H9 (cell line): ENCODE results near the gene FBXL13. TPM values are rescaled to one million over a fixed set of nuclear protein-coding genes. Genes with fewer than 3 reads are reported as not detected.

Experiments
- DNase-seq: peaks from one replicate; pipeline ENCODE4 v3.0.0-alpha.2; 2017
- H2AFZ ChIP-seq: one replicate; pipeline ENCODE4 v1.6.1; 2013; ENCODE audit warnings: mild to moderate bottlenecking, low read length, control low read depth, moderate library complexity
- H2AK5ac ChIP-seq: 2 replicates; pipeline ENCODE4 v1.6.1; 2013; ENCODE audit warnings: low read length, control low read depth, mixed read lengths; ENCODE audit not compliant: insufficient read length
- H2BK120ac ChIP-seq: one replicate; pipeline ENCODE4 v1.6.1; 2013; ENCODE audit warnings: low read depth, mild to moderate bottlenecking, low read length, control low read depth, inconsistent platforms; ENCODE audit not compliant: poor library complexity, severe bottlenecking
- H2BK12ac ChIP-seq: 2 replicates; pipeline ENCODE4 v1.6.1; 2013; ENCODE audit warnings: low read length, control low read depth, mixed read lengths, low read depth; ENCODE audit not compliant: insufficient read length
- H2BK15ac ChIP-seq: 2 replicates; pipeline ENCODE4 v1.6.1; 2013; ENCODE audit warnings: low read depth, low read length, control low read depth
- H2BK20ac ChIP-seq: one replicate; pipeline ENCODE4 v1.6.1; 2013; ENCODE audit warnings: low read depth, mild to moderate bottlenecking, low read length, control low read depth, inconsistent platforms; ENCODE audit not compliant: poor library complexity, severe bottlenecking
- H2BK5ac ChIP-seq: 2 replicates; pipeline ENCODE4 v1.6.1; 2013; ENCODE audit warnings: low read length, control low read depth, mixed read lengths; ENCODE audit not compliant: insufficient read length
- H3K14ac ChIP-seq: 2 replicates; pipeline ENCODE4 v1.6.1; 2013; ENCODE audit warnings: low read length, control low read depth; ENCODE audit not compliant: insufficient read depth
- H3K18ac ChIP-seq: 2 replicates; pipeline ENCODE4 v1.6.1; 2013; ENCODE audit warnings: low read depth, mild to moderate bottlenecking, mixed read lengths, low read length, control low read depth; ENCODE audit not compliant: insufficient read length
- H3K23ac ChIP-seq: 2 replicates; pipeline ENCODE4 v1.6.1; 2013; ENCODE audit warnings: low read length, control low read depth, mixed read lengths, low read depth; ENCODE audit not compliant: insufficient read length
- H3K23me2 ChIP-seq: 2 replicates; pipeline ENCODE4 v1.6.1; 2013; ENCODE audit warnings: low read depth, mild to moderate bottlenecking, mixed read lengths, low read length, control low read depth; ENCODE audit not compliant: insufficient read length, poor library complexity, severe bottlenecking
- H3K27ac ChIP-seq: 2 replicates; pipeline ENCODE4 v1.5.1; 2013; ENCODE audit warnings: low read length, control low read depth, mixed read lengths, low read depth; ENCODE audit not compliant: insufficient read length
- H3K27me3 ChIP-seq: 2 replicates; pipeline ENCODE4 v1.6.1; 2013; ENCODE audit warnings: low read length, control low read depth, inconsistent platforms; ENCODE audit not compliant: insufficient read depth
- H3K4ac ChIP-seq: 2 replicates; pipeline ENCODE4 v1.6.1; 2013; ENCODE audit warnings: low read depth, mild to moderate bottlenecking, control low read depth, inconsistent platforms, low read length, moderate library complexity
- H3K4me1 ChIP-seq: 2 replicates; pipeline ENCODE4 v1.6.1; 2013; ENCODE audit warnings: low read length, control low read depth, inconsistent platforms; ENCODE audit not compliant: insufficient read depth
- H3K4me2 ChIP-seq: 2 replicates; pipeline ENCODE4 v1.6.1; 2013; ENCODE audit warnings: low read length, control low read depth, mixed read lengths; ENCODE audit not compliant: insufficient read length, insufficient read depth
- H3K56ac ChIP-seq: 2 replicates; pipeline ENCODE4 v1.6.1; 2013; ENCODE audit warnings: low read depth, mild to moderate bottlenecking, mixed read lengths, low read length, control low read depth; ENCODE audit not compliant: insufficient read length
- H3K79me1 ChIP-seq: 2 replicates; pipeline ENCODE4 v1.6.1; 2013; ENCODE audit warnings: low read depth, mild to moderate bottlenecking, moderate library complexity, low read length, control low read depth, inconsistent platforms; ENCODE audit not compliant: insufficient read depth, poor library complexity, severe bottlenecking
- H3K79me2 ChIP-seq: 2 replicates; pipeline ENCODE4 v1.6.1; 2013; ENCODE audit warnings: low read length, control low read depth, inconsistent platforms; ENCODE audit not compliant: insufficient read depth
- H3K9ac ChIP-seq: 2 replicates; pipeline ENCODE4 v1.6.1; 2013; ENCODE audit warnings: low read length, control low read depth, mixed read lengths; ENCODE audit not compliant: insufficient read length; ENCODE audit errors: extremely low read depth
- H3K9me3 ChIP-seq: one replicate; pipeline ENCODE4 v1.6.1; 2013; ENCODE audit warnings: low read depth, low read length, inconsistent platforms; ENCODE audit not compliant: control insufficient read depth
- H3T11ph ChIP-seq: one replicate; pipeline ENCODE4 v1.6.1; 2013; ENCODE audit warnings: mild to moderate bottlenecking, low read length, control low read depth, inconsistent platforms
- H4K20me1 ChIP-seq: one replicate; pipeline ENCODE4 v1.6.1; 2013; ENCODE audit not compliant: control insufficient read depth, insufficient read length, insufficient read depth
- H4K5ac ChIP-seq: 2 replicates; pipeline ENCODE4 v1.6.1; 2013; ENCODE audit warnings: low read depth, mild to moderate bottlenecking, mixed read lengths, low read length, control low read depth; ENCODE audit not compliant: insufficient read length
- H4K8ac ChIP-seq: replicated peaks from 2 replicates; pipeline ENCODE4 v1.6.1; 2013; ENCODE audit warnings: low read length, control low read depth, mixed read lengths, low read depth; ENCODE audit not compliant: insufficient read length
- H4K91ac ChIP-seq: 2 replicates; pipeline ENCODE4 v1.6.1; 2013; ENCODE audit warnings: low read depth, mild to moderate bottlenecking, moderate library complexity, mixed read lengths, low read length, control low read depth; ENCODE audit not compliant: insufficient read length
- H3K27ac Mint-ChIP-seq, 3 experiments: 2 replicates in 2 of 3; 3 replicates in 1 of 3; pipeline ENCODE4 v1.8.0; 2020 to 2021; ENCODE audit warnings: mixed read lengths in 3 of 3, mild to moderate bottlenecking in 1 of 3, moderate library complexity in 1 of 3
- H3K27me3 Mint-ChIP-seq: 2 replicates; pipeline ENCODE4 v1.8.0; 2021; ENCODE audit warnings: low read depth, mild to moderate bottlenecking, moderate library complexity, mixed read lengths
- H3K36me3 Mint-ChIP-seq, 3 experiments: 2 replicates in 2 of 3; 3 replicates in 1 of 3; pipeline ENCODE4 v1.8.0; 2020 to 2021; ENCODE audit warnings: low read depth in 3 of 3, mixed read lengths in 3 of 3; ENCODE audit not compliant: insufficient read depth in 1 of 3
- H3K4me1 Mint-ChIP-seq, 2 experiments: 2 replicates each; pipeline ENCODE4 v1.8.0; 2020; ENCODE audit warnings: mixed read lengths in 2 of 2
- H3K4me3 Mint-ChIP-seq, 2 experiments: 2 replicates in 1 of 2; 3 replicates in 1 of 2; pipeline ENCODE4 v1.8.0; 2020 to 2021; ENCODE audit warnings: mild to moderate bottlenecking in 2 of 2, mixed read lengths in 2 of 2, moderate library complexity in 1 of 2
- H3K9me3 Mint-ChIP-seq, 2 experiments: 2 replicates in 1 of 2; 3 replicates in 1 of 2; pipeline ENCODE4 v1.8.0; 2020; ENCODE audit warnings: mild to moderate bottlenecking in 2 of 2, mixed read lengths in 2 of 2, moderate library complexity in 1 of 2
- total RNA-seq: library from RNA; stranded (reverse); gene quantifications from 2 replicates; pipeline ENCODE4 v1.2.1, GENCODE V29; 2021
- TF ChIP-seq, protein P1 (sequence below): fragments of 200-600 bp; sonication (generic); conservative IDR thresholded peaks from 3 replicates; pipeline ENCODE4 v1.8.0; 2021; ENCODE audit warnings: antibody characterized with exemption, mild to moderate bottlenecking

The FBXL13 gene
- total RNA-seq, 1 experiment from 2014 or later: 4.4 TPM

DNA sequence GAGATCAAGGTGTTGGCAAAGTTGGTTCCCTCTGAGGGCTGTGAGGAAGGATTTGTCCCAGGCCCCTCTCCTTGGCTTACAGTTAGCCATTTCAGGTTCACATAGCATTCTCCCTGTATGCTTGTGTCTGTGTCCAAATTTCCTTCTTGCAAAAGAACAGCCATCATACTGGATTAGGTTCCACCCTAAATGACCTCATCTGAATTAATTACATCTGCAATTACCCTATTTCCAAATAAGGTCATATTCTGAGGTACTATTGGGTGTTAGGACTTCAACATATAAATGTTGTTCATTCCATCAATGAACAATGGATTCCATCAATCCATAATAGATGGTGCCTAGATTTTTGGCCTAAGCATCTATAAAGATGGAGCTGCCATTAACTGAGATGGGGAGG lies 178.0 kb downstream of the FBXL13 start:
- Histone ChIP-seq H4K20me1 (no peaks in the 10 kb centered on the region), H3K9ac (no peak overlapping the region), H2BK12ac (no peak overlapping the region), H4K5ac (no peak overlapping the region), H2BK20ac (no peak overlapping the region), H2BK120ac (no peak overlapping the region), H2BK5ac (no peak overlapping the region), H3K4me1 (no peaks in the 10 kb centered on the region; the same call in 1 of the 2 replicates), H2AK5ac (no peak overlapping the region), H4K91ac (no peak overlapping the region), H3K14ac (no peak overlapping the region), H3K27me3 (no peaks in the 10 kb centered on the region), H3K23ac (no peak overlapping the region), H3K23me2 (no peaks in the 10 kb centered on the region), H3K4ac (no peak overlapping the region), H3K4me2 (no peak overlapping the region), H3K9me3 (no peaks in the 10 kb centered on the region), H2BK15ac (no peak overlapping the region), H2AFZ (no peak overlapping the region), H3T11ph (no peak overlapping the region), H3K79me2 (no peaks in the 10 kb centered on the region), H3K18ac (no peak overlapping the region), H3K27ac (no peak overlapping the region), H4K8ac (no peak overlapping the region), H3K56ac (no peak overlapping the region), H3K79me1 (no peaks in the 10 kb centered on the region)
- 0 out of 7 replicates have a peak overlapping the region, but pooled peaks of 1 of the 3 experiments have one; percentile 35 for H3K27ac Mint-ChIP-seq
- TF ChIP-seq, protein P1, sequence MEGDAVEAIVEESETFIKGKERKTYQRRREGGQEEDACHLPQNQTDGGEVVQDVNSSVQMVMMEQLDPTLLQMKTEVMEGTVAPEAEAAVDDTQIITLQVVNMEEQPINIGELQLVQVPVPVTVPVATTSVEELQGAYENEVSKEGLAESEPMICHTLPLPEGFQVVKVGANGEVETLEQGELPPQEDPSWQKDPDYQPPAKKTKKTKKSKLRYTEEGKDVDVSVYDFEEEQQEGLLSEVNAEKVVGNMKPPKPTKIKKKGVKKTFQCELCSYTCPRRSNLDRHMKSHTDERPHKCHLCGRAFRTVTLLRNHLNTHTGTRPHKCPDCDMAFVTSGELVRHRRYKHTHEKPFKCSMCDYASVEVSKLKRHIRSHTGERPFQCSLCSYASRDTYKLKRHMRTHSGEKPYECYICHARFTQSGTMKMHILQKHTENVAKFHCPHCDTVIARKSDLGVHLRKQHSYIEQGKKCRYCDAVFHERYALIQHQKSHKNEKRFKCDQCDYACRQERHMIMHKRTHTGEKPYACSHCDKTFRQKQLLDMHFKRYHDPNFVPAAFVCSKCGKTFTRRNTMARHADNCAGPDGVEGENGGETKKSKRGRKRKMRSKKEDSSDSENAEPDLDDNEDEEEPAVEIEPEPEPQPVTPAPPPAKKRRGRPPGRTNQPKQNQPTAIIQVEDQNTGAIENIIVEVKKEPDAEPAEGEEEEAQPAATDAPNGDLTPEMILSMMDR: no peak
- no peak overlapping the region for H3K4me3 Mint-ChIP-seq
- H3K27me3 Mint-ChIP-seq: no peaks in the 10 kb centered on the region
- no peaks in the 10 kb centered on the region for H3K9me3 Mint-ChIP-seq
- peaks cover 4 to 7% of the 10 kb centered on the region in 2 experiments; a peak in 2 of 4 replicates for H3K4me1 Mint-ChIP-seq
- no peaks in the 10 kb centered on the region; a peak in 1 of 7 replicates for H3K36me3 Mint-ChIP-seq
- DNase-seq: no peak
